Right renal cortex interstitium (tissue), 3 donors: ENCODE data around the gene CHP2. TPM values are rescaled to one million over a fixed set of nuclear protein-coding genes. Genes with fewer than 3 reads are reported as not detected.

Experiments used
- DNase-seq, 3 donors: peaks; one replicate each; pipeline ENCODE4 v3.0.0-alpha.2; 2013; ENCODE audit warnings: low read depth in 3 of 3, low spot score in 2 of 3
- polyA plus RNA-seq, 3 donors: library from polyadenylated mRNA; unstranded; fragments of 120-200 nt; gene quantifications; one replicate each; pipeline ENCODE4 v1.2.1, GENCODE V29; 2013; ENCODE audit not compliant: insufficient read length in 3 of 3

CHP2 gene
- polyA plus RNA-seq, 3 donors: 0.93 to 1.7 (median 1.0) TPM

DNA sequence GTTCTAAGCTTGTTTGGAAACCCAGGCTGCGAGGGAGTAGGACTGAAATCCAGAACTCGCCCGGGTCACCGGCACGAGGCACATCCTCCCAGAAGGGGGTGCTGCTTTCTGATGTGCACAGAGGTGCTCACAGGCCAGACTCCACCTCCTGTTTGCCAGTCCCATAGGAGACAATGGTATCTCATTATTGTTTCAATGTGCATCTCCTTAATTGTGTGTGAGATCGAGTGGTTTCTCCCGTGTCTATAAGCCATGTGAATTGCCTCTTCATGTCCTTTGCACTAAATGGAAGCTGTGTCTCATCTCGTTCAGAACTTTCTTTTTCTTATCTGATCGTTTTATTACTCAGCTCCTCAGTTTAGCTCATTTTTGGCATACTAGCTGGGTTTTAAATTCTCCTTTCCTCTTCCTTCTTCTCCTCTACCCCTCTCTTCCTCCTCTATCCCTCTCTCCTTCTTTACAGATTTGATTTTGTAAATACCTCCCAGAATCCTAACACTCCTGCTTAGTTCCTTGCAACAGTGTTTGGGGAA, 48.8 kb downstream of the CHP2 start:
- no peak for DNase-seq

DNA sequence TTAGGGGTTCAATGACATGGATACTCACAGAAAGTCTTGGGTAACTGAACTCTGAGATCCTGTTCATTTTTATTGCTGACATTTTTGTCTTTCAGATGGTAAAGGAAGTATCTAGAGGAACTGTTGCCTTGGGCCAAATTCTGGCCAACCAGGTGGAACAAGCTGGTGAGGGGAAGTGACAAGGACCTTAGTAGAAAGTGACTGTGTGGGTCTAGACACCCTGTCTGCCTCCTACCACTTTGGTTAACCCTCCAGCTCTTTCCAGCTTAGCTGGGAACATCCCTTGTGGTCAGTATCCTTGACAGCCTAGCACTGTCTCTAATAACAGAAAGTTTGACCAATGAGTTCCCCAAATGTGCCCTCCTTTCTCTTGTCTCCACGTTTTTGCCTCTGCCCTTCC, 52.2 kb downstream of the CHP2 start:
- DNase-seq: no peak

Other genes with a start within 250 kb of the CHP2 start
- gene GGA2, start 244.5 kb upstream of the CHP2 start, polyA plus RNA-seq: 100 to 1,000 TPM; 135 to 150 (median 138) TPM
- gene EARS2, start 197.7 kb upstream of the CHP2 start, polyA plus RNA-seq: 10 to 100 TPM; 27.2 to 31.8 (median 29.7) TPM
- gene UBFD1, start 197.3 kb upstream of the CHP2 start, polyA plus RNA-seq: 10 to 100 TPM; 68.4 to 70.0 (median 69.8) TPM
- 100 to 1,000 TPM; 101 to 107 (median 103) TPM for gene NDUFAB1, start 158.7 kb upstream of the CHP2 start, polyA plus RNA-seq
- 10 to 100 TPM; 20.6 to 25.9 (median 23.1) TPM for gene PALB2, start 113.7 kb upstream of the CHP2 start, polyA plus RNA-seq
- 10 to 100 TPM; 64.6 to 77.3 (median 71.1) TPM for gene DCTN5, start 113.6 kb upstream of the CHP2 start, polyA plus RNA-seq
- gene PLK1, start 76.1 kb upstream of the CHP2 start, polyA plus RNA-seq: 10 to 100 TPM; 24.2 to 27.1 (median 25.1) TPM
- under 1 TPM; 0.11 to 0.39 (median 0.27) TPM for gene ERN2, start 41.8 kb upstream of the CHP2 start, polyA plus RNA-seq
- 1 to 10 TPM; 3.9 to 4.7 (median 4.3) TPM for gene PRKCB, start 81.0 kb downstream of the CHP2 start, polyA plus RNA-seq